Measurements from ENCODE around the gene SNX24. TPM values are rescaled to one million over a fixed set of nuclear protein-coding genes. Genes with fewer than 3 reads are reported as not detected.

Gene SNX24
- polyA plus RNA-seq, 2 donors: 29.5 to 49.6 TPM

Other genes starting within 250 kb of the SNX24 start
- 10 to 100 TPM; 21.6 to 34.9 TPM for gene SNX2, start 70.5 kb upstream of the SNX24 start, polyA plus RNA-seq
- 10 to 100 TPM; 28.0 to 42.1 TPM for gene PPIC, start 191.1 kb downstream of the SNX24 start, polyA plus RNA-seq
- under 1 TPM; 0.33 to 0.34 TPM for gene PRDM6, start 243.6 kb downstream of the SNX24 start, polyA plus RNA-seq

Measured in esophagus (tissue), 2 donors.